ENCODE results near the gene IMP3. TPM values are rescaled to one million over a fixed set of nuclear protein-coding genes. Genes with fewer than 3 reads are reported as not detected.
A peak's percentile ranks its signal among the peaks of the same experiment; 100 is the strongest.

Gene IMP3
- polyA plus RNA-seq, 1 donor from 2014 or later, result 147 TPM

DNA sequence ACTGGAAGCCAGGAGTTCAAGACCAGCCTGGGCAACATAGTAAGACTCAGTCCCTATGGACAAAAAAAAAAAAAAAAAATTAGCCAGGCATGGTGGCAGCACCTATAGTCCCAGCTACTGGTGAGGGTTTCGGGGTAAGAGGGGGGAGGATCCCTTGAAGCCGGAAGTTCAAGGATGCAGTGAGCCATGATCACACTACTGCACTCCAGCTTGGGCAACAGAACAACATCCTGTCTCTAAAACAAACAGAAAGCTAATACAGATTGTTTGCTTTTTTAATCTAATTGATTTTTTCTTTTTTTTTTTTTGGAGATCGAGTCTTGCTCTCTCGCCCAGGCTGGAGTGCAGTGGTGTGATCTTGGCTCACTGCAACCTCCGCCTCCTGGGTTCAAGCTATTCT lies 1.6 kb upstream of the IMP3 start:
- H4K20me1 ChIP-seq (ENCODE audit: insufficient read depth), result no peaks in the 10 kb centered on the region
- no peaks in the 10 kb centered on the region for H3K9me2 ChIP-seq (ENCODE audit: insufficient read depth, low read length)
- H3K9ac ChIP-seq (ENCODE audit: low read length), result no peak overlapping the region
- H3K9me3 ChIP-seq (ENCODE audit: low read length), result no peaks in the 10 kb centered on the region
- no peak overlapping the region for H2AFZ ChIP-seq (ENCODE audit: low read depth, low read length)
- H3K4me2 ChIP-seq (ENCODE audit: low read length), result no peak overlapping the region
- H3K27me3 ChIP-seq (ENCODE audit: insufficient read depth, low read depth, low read length), result peaks cover 6% of the 10 kb centered on the region
- H3K79me2 ChIP-seq (replicated peaks; ENCODE audit: insufficient read depth, low read length), result peaks cover 25% of the 10 kb centered on the region
- TF ChIP-seq, protein P1, sequence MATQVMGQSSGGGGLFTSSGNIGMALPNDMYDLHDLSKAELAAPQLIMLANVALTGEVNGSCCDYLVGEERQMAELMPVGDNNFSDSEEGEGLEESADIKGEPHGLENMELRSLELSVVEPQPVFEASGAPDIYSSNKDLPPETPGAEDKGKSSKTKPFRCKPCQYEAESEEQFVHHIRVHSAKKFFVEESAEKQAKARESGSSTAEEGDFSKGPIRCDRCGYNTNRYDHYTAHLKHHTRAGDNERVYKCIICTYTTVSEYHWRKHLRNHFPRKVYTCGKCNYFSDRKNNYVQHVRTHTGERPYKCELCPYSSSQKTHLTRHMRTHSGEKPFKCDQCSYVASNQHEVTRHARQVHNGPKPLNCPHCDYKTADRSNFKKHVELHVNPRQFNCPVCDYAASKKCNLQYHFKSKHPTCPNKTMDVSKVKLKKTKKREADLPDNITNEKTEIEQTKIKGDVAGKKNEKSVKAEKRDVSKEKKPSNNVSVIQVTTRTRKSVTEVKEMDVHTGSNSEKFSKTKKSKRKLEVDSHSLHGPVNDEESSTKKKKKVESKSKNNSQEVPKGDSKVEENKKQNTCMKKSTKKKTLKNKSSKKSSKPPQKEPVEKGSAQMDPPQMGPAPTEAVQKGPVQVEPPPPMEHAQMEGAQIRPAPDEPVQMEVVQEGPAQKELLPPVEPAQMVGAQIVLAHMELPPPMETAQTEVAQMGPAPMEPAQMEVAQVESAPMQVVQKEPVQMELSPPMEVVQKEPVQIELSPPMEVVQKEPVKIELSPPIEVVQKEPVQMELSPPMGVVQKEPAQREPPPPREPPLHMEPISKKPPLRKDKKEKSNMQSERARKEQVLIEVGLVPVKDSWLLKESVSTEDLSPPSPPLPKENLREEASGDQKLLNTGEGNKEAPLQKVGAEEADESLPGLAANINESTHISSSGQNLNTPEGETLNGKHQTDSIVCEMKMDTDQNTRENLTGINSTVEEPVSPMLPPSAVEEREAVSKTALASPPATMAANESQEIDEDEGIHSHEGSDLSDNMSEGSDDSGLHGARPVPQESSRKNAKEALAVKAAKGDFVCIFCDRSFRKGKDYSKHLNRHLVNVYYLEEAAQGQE (IDR thresholded peaks at IDR 0.05; ENCODE audit: borderline replicate concordance), result no peak
- no peak for TF ChIP-seq EP300 (conservative IDR thresholded peaks at IDR 0.05; ENCODE audit: poor library complexity, severe bottlenecking)
- no peak for TF ChIP-seq EZH2 (IDR thresholded peaks at IDR 0.05; ENCODE audit: borderline replicate concordance, insufficient read depth, low read length, poor library complexity, severe bottlenecking)
- no peak for TF ChIP-seq RAD21 (conservative IDR thresholded peaks at IDR 0.05)
- no peaks in the 10 kb centered on the region for H3F3A ChIP-seq (ENCODE audit: insufficient read depth, low read length, poor library complexity, severe bottlenecking)
- H3K27ac ChIP-seq (ENCODE audit: low read length), result no peak overlapping the region
- H3K36me3 ChIP-seq (ENCODE audit: insufficient read depth, low read length), result no peaks in the 10 kb centered on the region
- H3K4me3 ChIP-seq (ENCODE audit: low read length), result no peak overlapping the region

DNA sequence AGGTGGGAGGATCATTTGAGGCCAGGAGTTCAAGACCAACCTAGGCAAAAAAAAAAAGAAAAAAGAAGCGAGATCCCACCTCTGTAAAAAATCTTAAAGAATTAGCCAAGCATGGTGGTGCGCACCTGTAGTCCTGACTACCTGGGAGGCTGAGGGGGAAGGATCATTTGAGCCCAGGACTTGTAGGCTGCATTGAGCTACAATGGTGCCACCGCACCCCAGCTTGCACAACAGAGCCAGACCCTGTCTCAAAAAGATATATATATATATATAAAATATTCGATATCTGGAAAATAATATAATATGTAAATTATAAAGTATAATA lies 1.1 kb upstream of the IMP3 start:
- Histone ChIP-seq H3K9me2 (ENCODE audit: insufficient read depth, low read length) (no peaks in the 10 kb centered on the region), H3K27ac (ENCODE audit: low read length) (no peak overlapping the region), H3K9me3 (ENCODE audit: low read length) (no peaks in the 10 kb centered on the region), H3K4me3 (ENCODE audit: low read length) (peak overlapping the region; percentile 84), H2AFZ (ENCODE audit: low read depth, low read length) (no peak overlapping the region), H3K79me2 (replicated peaks; ENCODE audit: insufficient read depth, low read length) (peaks cover 25% of the 10 kb centered on the region), H3K4me2 (ENCODE audit: low read length) (no peak overlapping the region), H3K27me3 (ENCODE audit: insufficient read depth, low read depth, low read length) (peaks cover 2% of the 10 kb centered on the region), H3K9ac (ENCODE audit: low read length) (no peak overlapping the region), H3F3A (ENCODE audit: insufficient read depth, low read length, poor library complexity, severe bottlenecking) (no peaks in the 10 kb centered on the region), H4K20me1 (ENCODE audit: insufficient read depth) (no peaks in the 10 kb centered on the region), H3K36me3 (ENCODE audit: insufficient read depth, low read length) (no peaks in the 10 kb centered on the region)
- TF ChIP-seq EP300 (conservative IDR thresholded peaks at IDR 0.05; ENCODE audit: poor library complexity, severe bottlenecking) (no peak), POLR2AphosphoS5 (IDR thresholded peaks at IDR 0.05) (no peak), RAD21 (conservative IDR thresholded peaks at IDR 0.05) (no peak), EZH2 (IDR thresholded peaks at IDR 0.05; ENCODE audit: borderline replicate concordance, insufficient read depth, low read length, poor library complexity, severe bottlenecking) (no peak), SMC3 (conservative IDR thresholded peaks at IDR 0.05; ENCODE audit: poor library complexity) (no peak), MXI1 (conservative IDR thresholded peaks at IDR 0.05; ENCODE audit: poor library complexity, severe bottlenecking) (no peak), TAF1 (IDR thresholded peaks at IDR 0.05; ENCODE audit: low read depth) (no peak)
- TF ChIP-seq, protein P2, sequence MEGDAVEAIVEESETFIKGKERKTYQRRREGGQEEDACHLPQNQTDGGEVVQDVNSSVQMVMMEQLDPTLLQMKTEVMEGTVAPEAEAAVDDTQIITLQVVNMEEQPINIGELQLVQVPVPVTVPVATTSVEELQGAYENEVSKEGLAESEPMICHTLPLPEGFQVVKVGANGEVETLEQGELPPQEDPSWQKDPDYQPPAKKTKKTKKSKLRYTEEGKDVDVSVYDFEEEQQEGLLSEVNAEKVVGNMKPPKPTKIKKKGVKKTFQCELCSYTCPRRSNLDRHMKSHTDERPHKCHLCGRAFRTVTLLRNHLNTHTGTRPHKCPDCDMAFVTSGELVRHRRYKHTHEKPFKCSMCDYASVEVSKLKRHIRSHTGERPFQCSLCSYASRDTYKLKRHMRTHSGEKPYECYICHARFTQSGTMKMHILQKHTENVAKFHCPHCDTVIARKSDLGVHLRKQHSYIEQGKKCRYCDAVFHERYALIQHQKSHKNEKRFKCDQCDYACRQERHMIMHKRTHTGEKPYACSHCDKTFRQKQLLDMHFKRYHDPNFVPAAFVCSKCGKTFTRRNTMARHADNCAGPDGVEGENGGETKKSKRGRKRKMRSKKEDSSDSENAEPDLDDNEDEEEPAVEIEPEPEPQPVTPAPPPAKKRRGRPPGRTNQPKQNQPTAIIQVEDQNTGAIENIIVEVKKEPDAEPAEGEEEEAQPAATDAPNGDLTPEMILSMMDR (IDR thresholded peaks at IDR 0.05; ENCODE audit: poor library complexity, severe bottlenecking), result no peak
- TF ChIP-seq, protein P1 (IDR thresholded peaks at IDR 0.05; ENCODE audit: borderline replicate concordance), result no peak
